ENCODE data around the gene SCARB2. TPM values are rescaled to one million over a fixed set of nuclear protein-coding genes. Genes with fewer than 3 reads are reported as not detected.

The SCARB2 gene
- total and polyA plus RNA-seq, 2 experiments from 2014 or later = 17.7 to 41.0 TPM

DNA sequence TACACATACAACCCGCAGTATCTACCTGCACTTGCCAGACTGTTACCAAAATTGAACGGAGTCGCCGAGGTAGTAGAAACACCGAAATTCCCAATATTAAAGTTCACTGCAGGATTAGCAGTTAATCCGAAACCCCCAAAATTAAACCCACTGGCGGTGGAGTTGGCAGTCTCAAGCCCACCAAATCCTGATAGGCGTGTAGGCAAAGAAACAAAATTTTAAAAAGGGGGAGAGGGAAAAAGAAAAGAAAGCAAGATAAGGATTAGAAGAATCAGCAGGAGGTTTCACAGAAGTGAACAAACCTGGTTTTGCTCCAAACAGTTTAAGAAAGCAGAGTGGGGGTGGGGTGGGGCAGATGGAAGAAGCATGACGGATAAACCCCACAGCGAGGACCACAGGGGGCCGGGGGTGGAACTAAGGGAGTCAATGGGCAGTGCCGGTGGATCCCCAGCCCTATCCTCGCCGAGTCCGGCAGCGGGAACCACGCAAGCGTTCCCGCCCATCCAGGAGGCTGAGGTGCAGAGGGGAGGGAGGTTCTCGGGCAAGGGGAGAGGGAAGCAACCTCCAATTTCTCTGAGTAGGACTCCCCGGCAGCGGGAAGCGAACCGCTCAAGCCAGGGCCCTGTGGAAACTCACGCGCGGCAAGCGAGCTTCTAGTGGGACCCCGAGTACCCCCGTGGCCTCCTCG lies 66.0 kb downstream of the SCARB2 start:
- Histone ChIP-seq H3K79me2 (replicated peaks; ENCODE audit: insufficient read depth) (peaks cover 60% of the 10 kb centered on the region), H3K4me1 (ENCODE audit: insufficient read depth) (peaks cover 20% of the 10 kb centered on the region; the same call in 1 of the 2 replicates), H4K20me1 (replicated peaks; ENCODE audit: insufficient read depth) (peaks cover 14% of the 10 kb centered on the region; the same call in 1 of the 2 replicates), H3K4me3 (peak overlapping the region; percentile 92), H2AFZ (peak overlapping the region; percentile 54; the same call in 1 of the 2 replicates), H3F3A (replicated peaks; ENCODE audit: low read depth) (no peaks in the 10 kb centered on the region), H3K9me2 (ENCODE audit: insufficient read depth) (no peaks in the 10 kb centered on the region), H3K27ac (ENCODE audit: low read depth) (peak overlapping the region; percentile 98), H3K36me3 (ENCODE audit: insufficient read depth) (peaks cover 13% of the 10 kb centered on the region; the same call in 1 of the 2 replicates), H3K27me3 (ENCODE audit: insufficient read depth) (no peaks in the 10 kb centered on the region), H3K4me2 (peak overlapping the region; percentile 96)
- H3K27me3 Mint-ChIP-seq (ENCODE audit: insufficient read depth, low read depth, poor library complexity) = peaks cover 4% of the 10 kb centered on the region
- H3K4me1 Mint-ChIP-seq = peaks cover 25% of the 10 kb centered on the region
- DNase-seq (ENCODE audit: low spot score) = peak; percentile 98
- peak overlapping the region; percentile 99 for H3K4me3 Mint-ChIP-seq
- peak overlapping the region; percentile 98 for H3K27ac Mint-ChIP-seq
- peak; percentile 42; the same call in 1 of the 2 replicates for TF ChIP-seq POLR2AphosphoS5 (IDR thresholded peaks at IDR 0.05; ENCODE audit: low read depth)
- 0 out of 2 replicates have a peak, but pooled peaks have one; percentile 14 for TF ChIP-seq ETS1 (IDR thresholded peaks at IDR 0.05)
- TF ChIP-seq ZNF331 (CRISPR knock-in tag; IDR thresholded peaks at IDR 0.05; ENCODE audit: low read depth) = no peak
- peak; percentile 68 for TF ChIP-seq CREB1 (CRISPR knock-in tag; IDR thresholded peaks at IDR 0.05; ENCODE audit: low read depth)
- no peak for TF ChIP-seq ZNF114 (CRISPR knock-in tag; IDR thresholded peaks at IDR 0.05)
- ATAC-seq = peak; percentile 95
- H3K9me3 Mint-ChIP-seq = no peaks in the 10 kb centered on the region
- peaks cover 22% of the 10 kb centered on the region for H3K36me3 Mint-ChIP-seq (ENCODE audit: low read depth)

- DNase-seq (ENCODE audit: low spot score) (no peak), ATAC-seq (no peak)
- Histone ChIP-seq H2AFZ (no peak overlapping the region), H3K4me1 (ENCODE audit: insufficient read depth) (peaks cover 20% of the 10 kb centered on the region; the same call in 1 of the 2 replicates), H3K79me2 (replicated peaks; ENCODE audit: insufficient read depth) (peaks cover 91% of the 10 kb centered on the region), H3K27me3 (ENCODE audit: insufficient read depth) (no peaks in the 10 kb centered on the region), H3K9me2 (ENCODE audit: insufficient read depth) (no peaks in the 10 kb centered on the region), H3K27ac (ENCODE audit: low read depth) (no peak overlapping the region), H3K36me3 (ENCODE audit: insufficient read depth) (peaks cover 34% of the 10 kb centered on the region), H4K20me1 (replicated peaks; ENCODE audit: insufficient read depth) (peaks cover 32% of the 10 kb centered on the region), H3K4me3 (no peak overlapping the region), H3K4me2 (no peak overlapping the region), H3F3A (replicated peaks; ENCODE audit: low read depth) (no peaks in the 10 kb centered on the region)
- peaks cover 4% of the 10 kb centered on the region for H3K27me3 Mint-ChIP-seq (ENCODE audit: insufficient read depth, low read depth, poor library complexity)
- peak overlapping the region; percentile 45; the same call in 2 of the 3 replicates for H3K4me3 Mint-ChIP-seq
- peaks cover 21% of the 10 kb centered on the region for H3K4me1 Mint-ChIP-seq
- H3K36me3 Mint-ChIP-seq (ENCODE audit: low read depth) = peaks cover 52% of the 10 kb centered on the region
- 0 out of 2 replicates have a peak overlapping the region, but pooled peaks have one; percentile 11 for H3K27ac Mint-ChIP-seq
- H3K9me3 Mint-ChIP-seq = no peaks in the 10 kb centered on the region
- TF ChIP-seq NANOG (IDR thresholded peaks at IDR 0.05; ENCODE audit: borderline replicate concordance) (no peak), ZNF114 (CRISPR knock-in tag; IDR thresholded peaks at IDR 0.05) (no peak), EZH2 (IDR thresholded peaks at IDR 0.05; ENCODE audit: low read depth, unreplicated experiment) (no peak), STAT1 (IDR thresholded peaks at IDR 0.05; ENCODE audit: unreplicated experiment) (no peak), JUNB (IDR thresholded peaks at IDR 0.05; ENCODE audit: unreplicated experiment) (no peak), EZH2phosphoT487 (IDR thresholded peaks at IDR 0.05; ENCODE audit: unreplicated experiment) (no peak), ZNF331 (CRISPR knock-in tag; IDR thresholded peaks at IDR 0.05; ENCODE audit: low read depth) (no peak), POLR2AphosphoS5 (IDR thresholded peaks at IDR 0.05; ENCODE audit: low read depth) (no peak), CREB1 (CRISPR knock-in tag; IDR thresholded peaks at IDR 0.05; ENCODE audit: low read depth) (no peak), ETS1 (IDR thresholded peaks at IDR 0.05) (no peak), CTCF (conservative IDR thresholded peaks at IDR 0.05; ENCODE audit: low read depth in 2 of 2) (no peak)
- TF ChIP-seq, protein P1, sequence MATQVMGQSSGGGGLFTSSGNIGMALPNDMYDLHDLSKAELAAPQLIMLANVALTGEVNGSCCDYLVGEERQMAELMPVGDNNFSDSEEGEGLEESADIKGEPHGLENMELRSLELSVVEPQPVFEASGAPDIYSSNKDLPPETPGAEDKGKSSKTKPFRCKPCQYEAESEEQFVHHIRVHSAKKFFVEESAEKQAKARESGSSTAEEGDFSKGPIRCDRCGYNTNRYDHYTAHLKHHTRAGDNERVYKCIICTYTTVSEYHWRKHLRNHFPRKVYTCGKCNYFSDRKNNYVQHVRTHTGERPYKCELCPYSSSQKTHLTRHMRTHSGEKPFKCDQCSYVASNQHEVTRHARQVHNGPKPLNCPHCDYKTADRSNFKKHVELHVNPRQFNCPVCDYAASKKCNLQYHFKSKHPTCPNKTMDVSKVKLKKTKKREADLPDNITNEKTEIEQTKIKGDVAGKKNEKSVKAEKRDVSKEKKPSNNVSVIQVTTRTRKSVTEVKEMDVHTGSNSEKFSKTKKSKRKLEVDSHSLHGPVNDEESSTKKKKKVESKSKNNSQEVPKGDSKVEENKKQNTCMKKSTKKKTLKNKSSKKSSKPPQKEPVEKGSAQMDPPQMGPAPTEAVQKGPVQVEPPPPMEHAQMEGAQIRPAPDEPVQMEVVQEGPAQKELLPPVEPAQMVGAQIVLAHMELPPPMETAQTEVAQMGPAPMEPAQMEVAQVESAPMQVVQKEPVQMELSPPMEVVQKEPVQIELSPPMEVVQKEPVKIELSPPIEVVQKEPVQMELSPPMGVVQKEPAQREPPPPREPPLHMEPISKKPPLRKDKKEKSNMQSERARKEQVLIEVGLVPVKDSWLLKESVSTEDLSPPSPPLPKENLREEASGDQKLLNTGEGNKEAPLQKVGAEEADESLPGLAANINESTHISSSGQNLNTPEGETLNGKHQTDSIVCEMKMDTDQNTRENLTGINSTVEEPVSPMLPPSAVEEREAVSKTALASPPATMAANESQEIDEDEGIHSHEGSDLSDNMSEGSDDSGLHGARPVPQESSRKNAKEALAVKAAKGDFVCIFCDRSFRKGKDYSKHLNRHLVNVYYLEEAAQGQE (IDR thresholded peaks at IDR 0.05; ENCODE audit: unreplicated experiment) = no peak
These were observed 69.1 kb downstream of the SCARB2 start for GRCh38 chr4:76144546-76144945.
